Fibroblast of skin of left quadriceps (primary cell): ENCODE data around the gene BMPR1B.
"Not testable (repeated sequence)": the region's sequence is repeated elsewhere in the genome, so short reads cannot be mapped to it uniquely, and the experiment has no call there.

ENCODE experiments used
- DNase-seq, 2 experiments: peaks; one replicate each; pipeline ENCODE4 v3.0.0-alpha.2; 2013; ENCODE audit warnings: low read depth in 2 of 2

BMPR1B gene

GRCh38 chr4:95139424-95139823, 381.7 kb downstream of the BMPR1B start:
- DNase-seq = not testable (repeated sequence)

DNA sequence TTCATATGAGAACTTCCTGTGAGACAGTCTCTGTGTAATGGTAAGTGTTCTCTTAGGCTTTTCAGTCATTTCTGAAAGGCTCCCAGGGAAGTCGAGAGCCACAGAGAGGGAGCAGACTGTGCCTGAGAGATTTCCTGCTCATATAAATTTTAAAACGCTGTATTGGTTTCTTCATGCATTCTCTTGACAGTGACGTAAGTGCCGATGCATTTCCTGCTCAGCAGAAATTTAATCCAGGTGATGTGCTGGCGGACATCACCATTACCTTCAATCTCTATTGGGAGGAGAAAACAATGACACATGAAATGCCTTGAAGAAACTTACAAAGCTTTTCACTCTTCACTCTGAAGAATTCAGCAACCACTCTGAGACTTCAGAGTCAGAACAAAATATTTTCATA, 383.6 kb downstream of the BMPR1B start:
- peak in 1 of 2 experiments; percentile 41 for DNase-seq

- DNase-seq = no peak
Observed at GRCh38 chr4:95142932-95143331, 385.2 kb downstream of the BMPR1B start.

- DNase-seq = no peak
Observed at GRCh38 chr4:95151255-95151654, 393.5 kb downstream of the BMPR1B start.

DNA sequence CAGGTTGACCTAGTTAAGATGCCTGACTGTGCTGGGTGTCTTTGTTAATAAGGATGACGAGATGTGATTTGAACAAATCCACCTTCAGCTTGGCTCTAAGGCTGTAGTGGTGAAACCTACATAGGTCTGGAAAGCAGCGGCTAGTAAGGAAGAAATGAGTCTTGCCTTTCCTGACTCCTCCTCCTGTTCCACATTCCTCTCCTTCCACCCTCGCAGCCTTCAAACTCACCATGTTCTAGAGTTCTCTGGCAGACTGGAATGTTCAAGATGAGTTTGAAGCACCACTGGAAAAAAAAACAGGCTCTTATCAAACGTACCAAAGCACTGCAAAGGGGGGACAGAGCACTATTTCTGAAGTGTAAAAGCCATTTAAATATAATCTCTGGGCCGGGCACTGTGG, 395.4 kb downstream of the BMPR1B start:
- no peak for DNase-seq

- peak; percentile 37 to 44 for DNase-seq
Observed at GRCh38 chr4:95155759-95156451, 398.1 kb downstream of the BMPR1B start.

- no peak for DNase-seq
Observed at GRCh38 chr4:95156452-95156765, 398.7 kb downstream of the BMPR1B start.

DNA sequence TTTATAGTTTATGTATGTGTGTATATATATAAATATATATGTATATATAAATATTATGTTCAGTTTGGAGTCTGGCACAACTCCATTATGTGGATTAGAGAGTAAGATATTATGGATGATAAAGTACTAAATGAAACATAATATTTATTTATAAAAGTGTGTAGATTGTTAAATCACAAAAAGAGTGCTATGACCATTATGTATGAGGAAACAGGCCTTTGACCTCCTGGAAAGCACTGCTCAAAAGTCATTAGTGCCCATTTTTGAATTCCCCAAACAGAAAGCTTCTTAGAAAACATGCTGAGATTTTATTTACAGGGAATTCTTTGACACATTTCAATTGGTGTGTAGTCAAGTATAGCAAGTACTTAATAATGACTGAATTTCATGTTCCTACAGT, 399.8 kb downstream of the BMPR1B start:
- no peak for DNase-seq

- DNase-seq = no peak
Observed at GRCh38 chr4:95158045-95158444, 400.3 kb downstream of the BMPR1B start.

DNA sequence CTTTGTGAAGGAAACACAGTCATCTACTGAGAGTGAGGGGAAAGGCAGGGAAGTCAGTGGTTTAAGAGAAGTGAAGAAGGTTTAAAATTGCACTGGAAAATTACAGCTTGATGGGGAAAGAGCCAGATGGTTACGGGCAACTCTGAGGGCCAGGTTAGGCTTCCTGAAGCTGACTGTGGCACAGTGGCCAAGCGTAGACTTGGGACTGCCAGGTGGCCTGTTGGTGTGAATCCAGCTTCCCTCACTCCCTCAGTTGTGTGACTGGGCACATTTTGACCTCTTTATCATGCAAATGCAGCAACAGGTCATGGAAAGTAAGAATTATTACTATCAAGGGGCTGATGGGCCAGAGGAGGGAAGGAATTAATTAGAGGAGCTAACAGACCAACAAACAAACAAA, 400.9 kb downstream of the BMPR1B start:
- no peak for DNase-seq

DNA sequence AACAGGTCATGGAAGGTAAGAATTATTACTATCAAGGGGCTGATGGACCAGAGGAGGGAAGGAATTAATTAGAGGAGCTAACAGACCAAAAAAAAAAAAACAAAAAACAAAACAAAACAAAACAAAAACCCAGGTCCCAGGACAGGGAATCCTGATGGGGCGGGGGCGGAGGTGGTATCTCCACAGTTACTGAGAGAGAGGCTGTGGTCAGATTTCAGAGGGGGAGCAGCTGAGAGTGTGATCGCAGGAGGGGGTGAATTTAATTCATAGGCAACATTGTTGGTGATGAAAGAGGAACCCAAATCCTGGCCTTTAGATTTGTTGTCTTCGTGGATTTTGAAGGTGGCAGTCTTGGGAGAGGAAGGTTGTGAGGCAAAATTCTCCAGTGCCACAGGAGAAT, 401.6 kb downstream of the BMPR1B start:
- DNase-seq = no peak

DNA sequence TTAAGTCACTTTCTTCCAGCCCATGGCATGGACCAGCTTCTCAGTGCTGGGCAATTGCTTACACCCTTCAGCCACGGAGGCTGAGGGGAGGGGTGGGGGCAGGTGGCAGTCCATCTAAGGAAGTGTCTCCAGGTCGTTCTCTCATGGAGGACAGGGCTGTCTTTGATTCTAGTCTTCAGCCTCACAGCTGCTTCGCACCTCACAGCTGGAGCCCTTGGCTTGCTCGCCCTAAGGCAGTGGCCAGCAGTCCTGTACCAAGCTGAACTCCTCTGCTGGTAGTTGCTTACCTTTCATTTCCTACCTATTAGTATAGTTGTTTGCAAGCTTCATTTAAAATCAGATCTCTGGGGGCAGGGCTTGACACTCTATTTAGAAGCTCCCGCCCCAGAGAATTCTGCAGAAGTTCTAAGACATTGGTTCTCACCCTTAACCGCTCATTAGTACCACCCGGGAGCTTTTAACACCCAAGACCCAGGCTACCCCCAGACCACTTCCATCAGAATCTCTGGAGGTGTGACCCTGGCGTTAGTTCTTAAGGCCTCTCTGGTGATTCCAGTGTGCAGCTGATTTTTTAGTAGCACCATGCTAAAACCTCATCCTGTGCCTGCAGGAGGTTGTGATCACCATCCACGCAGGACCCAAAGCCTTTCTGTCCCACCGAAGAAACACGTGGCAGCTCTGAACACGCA, 404.2 kb downstream of the BMPR1B start:
- no peak for DNase-seq

GRCh38 chr4:95162867-95163266, 405.1 kb downstream of the BMPR1B start:
- no peak for DNase-seq

DNA sequence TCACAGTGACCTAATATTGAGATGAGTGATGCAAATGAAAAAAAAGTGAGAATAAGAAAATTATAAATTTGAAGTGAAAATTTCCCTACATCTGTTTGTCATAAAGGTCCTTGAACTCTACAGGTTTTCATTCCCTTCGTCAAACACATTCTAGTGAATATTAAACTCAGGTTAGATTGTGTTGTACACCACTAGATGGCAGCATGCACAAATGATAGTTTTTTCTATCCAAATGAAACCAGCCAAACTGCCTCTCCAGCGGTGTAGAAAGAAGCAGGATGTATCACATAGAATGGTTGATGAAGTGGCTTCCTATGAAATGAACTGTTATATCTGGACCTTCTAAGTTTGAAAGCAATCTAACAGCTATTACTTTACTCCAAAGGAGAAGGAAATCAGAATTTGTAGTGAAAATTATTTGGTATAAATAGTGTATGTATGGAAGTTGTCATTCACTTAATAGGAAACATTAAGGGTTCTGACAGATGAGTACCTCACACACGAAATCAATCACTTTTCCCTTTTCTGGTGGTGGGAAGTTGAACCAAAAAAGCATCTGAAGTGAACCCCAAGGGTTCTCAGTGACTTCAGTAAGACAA, 408.3 kb downstream of the BMPR1B start:
- DNase-seq = peak; percentile 45 to 46

DNA sequence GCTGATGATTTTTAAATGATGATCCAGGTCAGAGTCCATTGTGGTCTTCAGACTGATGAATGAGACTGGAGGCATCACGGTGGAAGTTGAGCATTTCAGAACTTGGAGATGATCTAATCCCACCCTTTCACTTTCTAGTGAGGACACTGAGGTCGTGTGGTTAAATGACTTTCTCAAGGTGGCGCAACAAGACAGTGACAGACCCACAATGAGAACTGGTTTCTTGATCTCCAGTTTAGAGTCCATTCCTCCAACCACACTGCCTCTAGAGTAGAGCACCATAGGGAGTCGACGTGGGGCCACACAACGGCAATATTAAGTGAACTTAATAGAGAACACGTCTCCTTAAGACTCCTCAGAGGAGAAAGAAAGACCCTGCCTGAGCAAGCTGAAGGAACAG, 410.1 kb downstream of the BMPR1B start:
- DNase-seq = no peak

GRCh38 chr4:95170176-95170575, 412.4 kb downstream of the BMPR1B start:
- DNase-seq = no peak

- DNase-seq = not testable (repeated sequence)
Observed at GRCh38 chr4:95171377-95171776, 413.6 kb downstream of the BMPR1B start.

DNA sequence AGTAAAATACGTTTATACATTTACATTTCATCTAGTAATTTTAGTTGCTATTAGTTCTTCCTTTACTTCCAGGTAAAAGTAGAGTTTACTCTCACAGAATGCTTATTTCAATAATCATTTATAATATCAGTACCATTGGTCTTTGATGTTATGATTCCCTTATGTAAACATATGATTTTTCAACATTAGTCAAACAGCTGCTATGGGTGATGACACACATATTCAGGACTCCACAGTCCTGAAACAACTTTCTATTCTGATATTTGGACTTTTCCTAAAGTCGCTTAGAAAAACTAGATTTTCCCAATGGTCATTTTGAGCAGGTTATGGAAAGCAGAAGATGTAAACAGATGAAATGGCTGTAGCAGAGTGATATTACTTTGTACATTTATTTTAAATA, 421.2 kb downstream of the BMPR1B start:
- no peak for DNase-seq

DNA sequence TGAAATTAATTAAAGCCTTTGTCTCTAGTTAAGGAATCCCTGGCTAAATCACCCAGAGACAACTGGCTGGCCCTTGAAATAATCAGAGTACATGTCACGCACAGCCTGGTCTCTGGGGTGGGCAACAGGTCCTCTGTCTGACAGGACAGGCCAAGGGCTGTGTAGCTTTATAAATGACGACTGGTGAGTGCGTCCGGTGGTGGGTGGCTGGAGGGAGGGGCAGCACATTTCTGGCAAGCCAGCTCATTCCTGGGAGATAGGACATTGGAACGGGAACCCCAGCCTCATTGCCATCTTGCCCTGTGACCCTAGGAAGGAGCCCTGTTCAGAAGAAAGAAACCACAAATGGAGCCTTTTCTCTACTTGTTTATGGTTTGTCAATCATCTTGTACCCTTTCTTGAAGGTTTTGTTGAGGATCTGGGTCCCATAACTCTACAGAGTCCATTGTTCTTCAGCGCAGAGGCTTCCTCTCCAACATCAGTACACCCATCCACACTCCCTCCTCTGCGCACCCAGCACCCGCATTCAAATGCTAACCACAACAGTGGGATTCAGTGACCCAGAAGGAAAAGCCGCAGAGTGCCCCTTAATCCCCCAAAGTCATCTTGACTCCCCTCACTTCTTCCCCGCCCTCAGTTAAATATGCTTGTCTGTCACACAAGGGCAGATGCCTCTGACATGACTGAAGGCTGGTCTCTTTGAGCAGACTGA, 422.9 kb downstream of the BMPR1B start:
- DNase-seq = no peak

DNA sequence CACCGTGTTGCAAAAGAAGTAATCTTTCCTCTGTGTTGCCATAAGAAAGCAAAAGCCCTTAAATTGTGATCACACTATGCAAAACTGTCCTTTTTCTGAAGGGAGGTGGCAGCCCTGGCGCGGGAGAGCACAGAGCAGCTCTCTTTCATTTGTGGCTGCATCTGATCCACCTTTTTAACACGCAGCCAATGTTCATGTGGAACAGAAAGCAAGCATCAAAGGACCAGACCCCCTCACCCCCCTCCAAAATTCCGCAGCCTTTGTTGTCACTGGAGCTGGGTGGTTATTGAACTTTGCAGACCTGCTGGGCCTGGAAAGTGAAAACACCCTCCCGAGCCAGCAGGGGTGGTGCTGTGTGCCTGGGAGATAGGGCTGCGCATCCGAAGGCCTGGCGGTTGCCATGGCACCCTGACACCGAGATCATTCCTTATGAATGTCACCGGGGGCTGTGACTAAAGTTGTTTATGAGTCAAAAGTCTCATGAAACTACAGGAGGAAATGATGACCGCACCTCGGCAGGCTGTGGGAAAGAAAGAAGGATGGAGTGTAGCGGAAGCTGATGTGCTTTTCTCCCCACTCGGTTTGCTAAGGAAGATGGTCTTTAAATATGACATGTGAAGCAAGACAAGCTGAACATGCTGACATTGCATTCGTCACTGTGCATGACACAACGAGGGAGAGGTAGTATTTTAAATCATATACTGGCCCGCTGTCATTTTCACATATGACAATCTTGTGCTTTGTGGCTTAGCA, 423.7 kb downstream of the BMPR1B start:
- no peak for DNase-seq

DNA sequence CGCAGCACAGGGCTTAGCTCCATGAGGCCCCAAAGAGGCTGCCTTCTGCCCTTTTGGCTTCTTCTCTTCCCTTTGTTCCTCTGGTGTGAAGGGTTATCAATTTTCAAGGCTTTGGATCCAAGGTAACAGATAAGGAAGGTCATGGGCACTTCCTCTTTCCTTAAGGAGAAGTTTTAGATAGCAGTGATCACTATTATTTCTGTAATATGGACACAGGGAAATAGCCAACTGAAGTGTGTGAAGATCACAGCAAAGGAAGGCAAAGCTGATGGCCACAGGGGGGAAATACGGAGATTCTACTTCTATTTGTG, 424.2 kb downstream of the BMPR1B start:
- DNase-seq = no peak
